Globus pallidus (tissue), 1 donor: ENCODE results near the gene ACVR2A.

Experiments
- DNase-seq: peaks from one replicate; pipeline ENCODE4 v3.0.0-alpha.2; 2015; ENCODE audit warnings: low spot score

The ACVR2A gene

DNA sequence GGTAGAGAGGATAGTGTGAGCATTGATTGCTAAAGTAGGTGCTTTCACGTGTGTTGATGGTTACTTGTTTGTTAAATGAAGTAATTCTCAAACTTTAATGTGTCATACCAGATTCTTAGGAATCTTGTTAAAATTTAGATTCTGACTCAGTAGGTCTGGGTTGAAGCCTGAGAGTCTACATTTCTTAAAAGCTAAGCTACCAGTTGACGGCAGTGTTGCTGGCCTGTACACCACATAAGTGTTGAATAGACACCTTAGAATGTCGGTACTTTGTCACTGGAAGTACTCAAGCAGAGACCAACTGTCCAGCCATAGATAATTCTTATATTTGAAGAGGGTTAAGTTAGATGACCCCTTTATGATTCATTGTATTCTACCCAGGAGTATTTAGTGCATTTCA is 79.8 kb downstream of the ACVR2A start:
- DNase-seq: no peak

DNA sequence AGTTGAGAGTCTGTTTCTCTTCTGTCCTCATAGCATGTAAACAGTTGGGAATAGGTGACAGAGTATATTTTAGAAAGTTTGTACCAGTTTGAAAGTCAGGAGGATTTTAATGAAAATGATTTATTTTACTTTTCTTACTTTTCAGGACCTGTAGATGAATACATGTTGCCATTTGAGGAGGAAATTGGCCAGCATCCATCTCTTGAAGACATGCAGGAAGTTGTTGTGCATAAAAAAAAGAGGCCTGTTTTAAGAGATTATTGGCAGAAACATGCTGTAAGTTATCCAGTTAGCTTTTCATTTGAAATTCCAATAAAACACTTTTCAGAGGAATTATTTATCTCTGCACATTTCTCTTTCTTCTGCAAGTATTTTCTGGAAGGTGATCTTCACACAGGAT is 81.1 kb downstream of the ACVR2A start:
- no peak for DNase-seq

DNA sequence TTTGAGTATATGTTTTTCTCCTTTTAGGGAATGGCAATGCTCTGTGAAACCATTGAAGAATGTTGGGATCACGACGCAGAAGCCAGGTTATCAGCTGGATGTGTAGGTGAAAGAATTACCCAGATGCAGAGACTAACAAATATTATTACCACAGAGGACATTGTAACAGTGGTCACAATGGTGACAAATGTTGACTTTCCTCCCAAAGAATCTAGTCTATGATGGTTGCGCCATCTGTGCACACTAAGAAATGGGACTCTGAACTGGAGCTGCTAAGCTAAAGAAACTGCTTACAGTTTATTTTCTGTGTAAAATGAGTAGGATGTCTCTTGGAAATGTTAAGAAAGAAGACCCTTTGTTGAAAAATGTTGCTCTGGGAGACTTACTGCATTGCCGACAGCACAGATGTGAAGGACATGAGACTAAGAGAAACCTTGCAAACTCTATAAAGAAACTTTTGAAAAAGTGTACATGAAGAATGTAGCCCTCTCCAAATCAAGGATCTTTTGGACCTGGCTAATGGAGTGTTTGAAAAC is 82.3 kb downstream of the ACVR2A start:
- no peak for DNase-seq

DNA sequence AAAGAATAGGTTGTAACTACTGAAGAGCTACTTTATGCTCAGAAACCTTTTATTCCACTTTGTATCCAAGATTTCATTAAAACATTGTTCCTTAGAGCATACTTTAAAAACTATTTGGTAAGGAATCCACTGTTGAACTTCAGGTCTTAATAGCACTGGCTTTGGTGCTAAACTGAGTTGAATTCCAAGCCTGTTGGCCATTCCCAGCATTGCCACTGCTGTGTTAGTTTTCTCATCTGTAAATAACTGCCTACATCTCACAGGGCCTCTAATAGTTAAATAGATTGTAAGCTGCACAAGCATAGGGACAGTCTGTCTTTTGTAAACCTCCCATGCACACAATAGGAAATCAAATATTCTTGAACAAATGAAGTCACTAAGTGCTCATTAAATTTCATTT is 89.1 kb downstream of the ACVR2A start:
- no peak for DNase-seq

DNA sequence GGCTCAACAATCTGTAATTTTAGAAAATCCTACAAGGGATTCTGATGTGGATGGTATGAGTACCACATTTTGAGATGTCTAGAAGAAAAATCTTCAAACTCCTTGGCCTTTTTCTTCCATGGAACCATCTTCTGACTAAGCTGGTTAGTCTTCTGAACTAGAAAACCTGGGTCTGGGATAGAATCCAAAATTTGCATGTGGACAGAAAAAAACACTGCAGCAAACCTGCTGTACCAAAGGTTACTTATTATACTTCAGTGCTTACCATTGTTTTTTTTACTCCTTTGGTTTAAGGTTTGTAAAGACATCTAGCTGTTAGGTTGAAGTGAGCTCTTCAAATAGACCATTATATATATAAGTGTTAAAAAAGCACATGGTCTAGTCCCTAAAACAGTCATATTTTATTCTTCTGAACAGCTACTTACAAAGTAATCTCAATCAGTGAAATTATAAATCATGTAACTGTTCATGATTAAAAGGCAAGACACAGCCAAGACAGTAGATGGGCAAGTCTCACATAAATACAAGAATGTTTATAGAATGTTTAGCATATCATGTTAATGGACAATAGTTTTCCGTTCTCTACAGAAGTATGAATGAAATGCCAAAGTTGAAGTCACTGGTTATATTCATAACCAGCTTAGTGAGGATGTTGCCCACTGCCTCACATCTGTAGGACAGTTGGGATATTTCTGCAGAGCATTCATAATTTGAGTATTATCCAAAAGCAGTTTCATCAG is 90.2 kb downstream of the ACVR2A start:
- no peak for DNase-seq

DNA sequence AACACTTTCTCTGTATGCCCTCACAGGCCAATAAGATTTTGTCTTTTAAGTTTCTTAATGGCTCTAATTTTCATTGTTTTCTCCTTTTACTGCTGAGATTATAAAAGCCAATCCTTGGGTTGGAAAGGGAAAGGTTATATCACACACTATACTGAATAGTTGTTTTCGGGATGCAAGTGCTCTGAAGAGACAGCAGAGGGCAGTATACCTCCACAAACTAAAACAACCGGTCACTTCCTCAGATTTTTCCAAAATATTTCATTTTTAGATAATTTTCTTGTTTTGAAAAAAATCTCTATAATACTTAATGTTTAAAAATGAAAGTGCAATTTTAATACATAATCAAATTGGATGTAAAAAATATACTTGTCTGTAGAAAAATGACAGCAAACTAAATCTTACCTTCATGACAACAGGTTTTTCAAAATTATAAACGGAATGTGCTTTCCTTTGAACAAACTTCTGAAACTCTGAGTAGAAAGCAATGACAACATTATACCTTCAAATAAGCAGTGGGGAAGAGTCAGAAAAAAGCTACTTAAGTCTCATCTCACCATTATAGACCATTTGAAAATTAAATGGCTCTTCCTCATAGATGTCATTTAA is 93.0 kb downstream of the ACVR2A start:
- DNase-seq: peak; percentile 37

DNA sequence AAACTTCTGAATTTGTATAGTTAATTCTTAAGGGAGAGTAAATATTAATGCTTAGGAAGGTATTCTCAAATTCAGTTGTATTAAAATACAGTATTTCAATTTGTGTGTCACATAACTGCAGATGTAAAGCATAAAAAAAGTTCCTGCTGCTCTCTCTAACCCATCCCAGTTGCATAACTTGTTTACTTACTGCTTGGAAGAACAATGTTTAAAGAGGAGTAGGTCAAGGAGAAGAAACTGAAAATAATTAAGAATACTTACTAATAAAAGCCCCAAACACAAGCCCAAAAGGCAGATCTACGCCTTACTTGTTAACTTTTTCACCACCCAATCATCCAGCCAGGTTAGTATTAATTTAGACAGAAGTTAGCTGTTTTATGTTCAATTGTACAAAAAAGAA is 94.5 kb downstream of the ACVR2A start:
- DNase-seq: no peak

DNA sequence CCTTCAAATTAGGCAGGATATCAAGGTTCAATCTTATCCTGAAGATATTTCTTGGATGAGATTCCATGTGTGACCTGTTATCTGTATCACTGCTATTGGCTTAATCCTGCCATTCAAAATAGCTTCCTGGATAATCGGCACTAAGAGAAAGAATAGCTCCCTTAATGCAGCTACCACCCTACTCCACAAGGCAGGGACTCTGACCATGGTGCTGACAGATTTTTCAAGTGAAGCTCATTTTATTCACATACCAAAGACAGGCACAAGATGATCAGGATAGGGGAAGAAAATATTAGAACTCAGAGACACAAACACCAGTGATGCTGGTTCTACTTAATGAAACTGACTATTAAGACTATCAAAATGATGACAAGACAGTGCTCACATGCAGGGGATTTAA is 100.8 kb downstream of the ACVR2A start:
- DNase-seq: no peak

DNA sequence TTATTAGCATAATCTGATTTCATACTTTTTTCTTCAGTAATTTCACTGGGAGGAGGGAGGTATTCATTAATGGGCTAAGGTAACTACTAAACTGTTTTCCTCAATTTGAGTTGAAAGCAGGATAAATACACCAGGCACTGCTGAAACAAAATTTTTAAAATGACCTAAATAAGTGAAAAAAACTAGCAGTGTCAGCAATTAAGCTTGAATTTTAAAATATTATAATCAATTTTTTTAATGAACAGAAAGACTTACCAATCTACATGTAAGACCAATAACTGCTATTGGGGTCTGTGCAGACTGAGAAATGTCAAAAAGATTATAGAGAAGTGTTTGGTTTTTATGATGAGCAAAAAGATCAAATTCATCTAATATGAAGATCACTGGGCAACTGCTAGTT is 107.3 kb downstream of the ACVR2A start:
- DNase-seq: no peak

DNA sequence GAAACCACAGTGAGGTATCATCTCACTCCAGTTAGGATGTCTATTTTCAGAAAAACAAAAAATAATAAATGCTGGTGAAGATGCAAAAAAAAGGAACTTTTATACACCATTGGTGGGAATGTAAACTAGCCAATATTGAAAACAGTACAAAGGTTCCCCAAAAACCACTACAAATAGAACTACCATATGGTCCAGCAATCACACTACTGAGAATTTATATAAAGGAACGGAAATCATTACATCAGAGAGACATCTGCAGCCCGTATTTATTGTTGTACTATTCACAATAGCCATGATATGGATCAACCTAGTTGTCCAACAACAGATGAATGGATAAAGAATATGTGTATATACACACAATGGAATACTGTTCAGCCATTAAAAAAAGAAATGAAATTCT is 123.7 kb downstream of the ACVR2A start:
- DNase-seq: no peak

DNA sequence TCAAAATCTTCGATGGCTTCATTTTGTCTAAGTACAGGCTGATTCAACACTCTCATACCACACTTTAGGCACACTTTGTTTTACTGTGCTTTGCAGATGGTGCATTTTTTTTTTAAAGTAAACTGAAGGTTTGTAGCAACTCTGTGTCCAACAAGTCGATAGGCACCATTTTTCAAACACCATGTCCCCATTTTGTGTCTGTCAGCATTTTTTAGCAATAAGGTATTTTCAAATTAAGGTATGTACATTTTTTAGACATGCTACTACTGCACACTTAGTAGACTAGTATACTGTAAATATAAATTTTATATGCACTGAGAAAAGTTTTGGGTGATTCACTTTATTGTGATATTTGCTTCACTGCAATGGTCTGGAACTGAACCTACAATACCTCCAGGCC is 131.3 kb downstream of the ACVR2A start:
- DNase-seq: no peak

DNA sequence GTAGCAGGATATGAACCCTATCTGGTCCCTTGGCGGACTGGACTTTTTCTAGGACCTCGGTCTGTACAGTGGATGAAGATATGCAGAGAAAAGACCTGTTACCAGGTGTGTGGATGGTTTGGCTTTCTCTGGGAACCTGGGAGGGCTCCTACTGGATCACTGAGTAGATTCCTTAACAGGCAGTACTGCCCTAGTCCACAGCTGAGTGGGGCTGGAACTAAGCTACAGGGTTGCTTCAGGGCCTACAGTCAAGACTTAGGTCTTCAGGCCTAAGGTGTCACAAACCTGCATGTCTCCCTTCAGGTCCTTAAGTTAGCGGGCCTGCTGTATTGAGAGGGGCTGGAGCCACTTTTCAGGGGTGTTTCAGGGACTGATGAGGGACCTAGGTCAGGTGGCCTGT is 132.8 kb downstream of the ACVR2A start:
- DNase-seq: no peak
